GM23338 (cell line): ENCODE results near the gene PXMP2.
"Not testable (repeated sequence)": the region's sequence is repeated elsewhere in the genome, so short reads cannot be mapped to it uniquely, and the experiment has no call there.

Experiments
- CTCF ChIP-seq, 2 experiments: fragments of 200-600 bp in 1 of 2; sonication (generic) in 1 of 2; conservative IDR thresholded peaks; 2 replicates each; pipeline versions ENCODE4 v1.5.1 to v1.6.1; 2016 to 2017; ENCODE audit warnings: antibody characterized with exemption in 2 of 2, low read depth in 2 of 2, mild to moderate bottlenecking in 2 of 2, moderate library complexity in 1 of 2
- EZH2 ChIP-seq: fragments of 200-600 bp; sonication (generic); IDR thresholded peaks from one replicate; pipeline ENCODE4 v1.8.0; 2017; ENCODE audit warnings: antibody characterized with exemption, mild to moderate bottlenecking, low read depth; ENCODE audit not compliant: unreplicated experiment
- EZH2phosphoT487 ChIP-seq: fragments of 200-600 bp; sonication (generic); IDR thresholded peaks from one replicate; pipeline ENCODE4 v1.8.1; 2018; ENCODE audit warnings: antibody characterized with exemption; ENCODE audit not compliant: unreplicated experiment
- JUNB ChIP-seq: IDR thresholded peaks from one replicate; pipeline ENCODE4 v1.6.1; 2016; ENCODE audit warnings: antibody characterized with exemption; ENCODE audit not compliant: unreplicated experiment
- POLR2AphosphoS5 ChIP-seq: IDR thresholded peaks from 2 replicates; pipeline ENCODE4 v1.6.1; 2016; ENCODE audit warnings: antibody characterized with exemption, low read depth
- REST ChIP-seq: IDR thresholded peaks from one replicate; pipeline ENCODE4 v1.6.1; 2018; ENCODE audit warnings: antibody characterized with exemption; ENCODE audit not compliant: unreplicated experiment
- ZNF114 ChIP-seq: fragments of 250-450 bp; sonication (Bioruptor Pico); IDR thresholded peaks from 2 replicates; pipeline ENCODE4 v1.5.0; 2020; ENCODE audit warnings: mild to moderate bottlenecking, moderate library complexity

- TF ChIP-seq CTCF (conservative IDR thresholded peaks at IDR 0.05; ENCODE audit: low read depth in 2 of 2); POLR2AphosphoS5; EZH2; JUNB; REST; EZH2phosphoT487; ZNF114 (CRISPR knock-in tag): not testable (repeated sequence)
Observed at GRCh38 chr12:132753670-132754069, 66.3 kb downstream of the PXMP2 start.
